ENCODE measurements around the gene SIAH3. TPM values are rescaled to one million over a fixed set of nuclear protein-coding genes. Genes with fewer than 3 reads are reported as not detected.
"Not testable (repeated sequence)": the region's sequence is repeated elsewhere in the genome, so short reads cannot be mapped to it uniquely, and the experiment has no call there.

SIAH3 gene
- under 1 TPM; 0.81 to 0.97 (median 0.91) TPM for polyA plus RNA-seq (ENCODE audit: insufficient read length in 4 of 4)

GRCh38 chr13:45851171-45851921, at the start of gene SIAH3:
Gene SIAH3 (minus strand): TSS chr13:45851753. CDS start chr13:45851629, 124 bp downstream.
- no peak for DNase-seq (ENCODE audit: low read depth in 4 of 4, low spot score in 2 of 4)

GRCh38 chr13:45899406-45899805, 47.9 kb upstream of the SIAH3 start:
- no peak for DNase-seq (ENCODE audit: low read depth in 4 of 4, low spot score in 2 of 4)

GRCh38 chr13:45897562-45897961, 46.0 kb upstream of the SIAH3 start:
- no peak for DNase-seq (ENCODE audit: low read depth in 4 of 4, low spot score in 2 of 4)

GRCh38 chr13:45896285-45896684, 44.7 kb upstream of the SIAH3 start:
- DNase-seq (ENCODE audit: low read depth in 4 of 4, low spot score in 2 of 4) = no peak

- peak in 2 of 4 donors; percentile 59 to 60 for DNase-seq (ENCODE audit: low read depth in 4 of 4, low spot score in 2 of 4)
Measured at GRCh38 chr13:45895881-45896280, 44.3 kb upstream of the SIAH3 start.

- DNase-seq (ENCODE audit: low read depth in 4 of 4, low spot score in 2 of 4) = no peak
Measured at GRCh38 chr13:45892513-45892912, 41.0 kb upstream of the SIAH3 start.

GRCh38 chr13:45889590-45890243, 38.2 kb upstream of the SIAH3 start:
- DNase-seq (ENCODE audit: low read depth in 4 of 4, low spot score in 2 of 4) = no peak

- DNase-seq (ENCODE audit: low read depth in 4 of 4, low spot score in 2 of 4) = no peak
Measured at GRCh38 chr13:45886466-45886865, 34.9 kb upstream of the SIAH3 start.

- DNase-seq (ENCODE audit: low read depth in 4 of 4, low spot score in 2 of 4) = no peak
Measured at GRCh38 chr13:45885194-45885593, 33.6 kb upstream of the SIAH3 start.

- DNase-seq (ENCODE audit: low read depth in 4 of 4, low spot score in 2 of 4) = no peak
Measured at GRCh38 chr13:45882626-45883025, 31.1 kb upstream of the SIAH3 start.

GRCh38 chr13:45881353-45881752, 29.8 kb upstream of the SIAH3 start:
- DNase-seq (ENCODE audit: low read depth in 4 of 4, low spot score in 2 of 4) = no peak

GRCh38 chr13:45880242-45880641, 28.7 kb upstream of the SIAH3 start:
- DNase-seq (ENCODE audit: low read depth in 4 of 4, low spot score in 2 of 4) = no peak

- no peak for DNase-seq (ENCODE audit: low read depth in 4 of 4, low spot score in 2 of 4)
Measured at GRCh38 chr13:45879666-45880065, 28.1 kb upstream of the SIAH3 start.

GRCh38 chr13:45878966-45879365, 27.4 kb upstream of the SIAH3 start:
- no peak for DNase-seq (ENCODE audit: low read depth in 4 of 4, low spot score in 2 of 4)

- no peak for DNase-seq (ENCODE audit: low read depth in 4 of 4, low spot score in 2 of 4)
Measured at GRCh38 chr13:45876781-45877180, 25.2 kb upstream of the SIAH3 start.

- DNase-seq (ENCODE audit: low read depth in 4 of 4, low spot score in 2 of 4) = no peak
Measured at GRCh38 chr13:45875951-45876350, 24.4 kb upstream of the SIAH3 start.

- DNase-seq (ENCODE audit: low read depth in 4 of 4, low spot score in 2 of 4) = no peak
Measured at GRCh38 chr13:45873491-45874325, 22.2 kb upstream of the SIAH3 start.

- DNase-seq (ENCODE audit: low read depth in 4 of 4, low spot score in 2 of 4) = no peak
Measured at GRCh38 chr13:45872566-45872965, 21.0 kb upstream of the SIAH3 start.

- not testable (repeated sequence) for DNase-seq (ENCODE audit: low read depth in 4 of 4, low spot score in 2 of 4)
Measured at GRCh38 chr13:45871201-45871600, 19.6 kb upstream of the SIAH3 start.

- no peak for DNase-seq (ENCODE audit: low read depth in 4 of 4, low spot score in 2 of 4)
Measured at GRCh38 chr13:45870232-45870631, 18.7 kb upstream of the SIAH3 start.

- no peak for DNase-seq (ENCODE audit: low read depth in 4 of 4, low spot score in 2 of 4)
Measured at GRCh38 chr13:45865414-45865813, 13.9 kb upstream of the SIAH3 start.

Data from left renal cortex interstitium (tissue), 4 donors.